ENCODE measurements around the gene POGLUT2.

- no peak for TF ChIP-seq CREB5 (CRISPR knock-in tag; IDR thresholded peaks at IDR 0.05; ENCODE audit: low read depth)
- TF ChIP-seq ZFP30 (CRISPR knock-in tag; IDR thresholded peaks at IDR 0.05): no peak
- TF ChIP-seq PATZ1 (CRISPR knock-in tag; IDR thresholded peaks at IDR 0.05; ENCODE audit: borderline replicate concordance): no peak
- no peak for TF ChIP-seq ISL1 (CRISPR knock-in tag; IDR thresholded peaks at IDR 0.05)
- TF ChIP-seq, protein P1, sequence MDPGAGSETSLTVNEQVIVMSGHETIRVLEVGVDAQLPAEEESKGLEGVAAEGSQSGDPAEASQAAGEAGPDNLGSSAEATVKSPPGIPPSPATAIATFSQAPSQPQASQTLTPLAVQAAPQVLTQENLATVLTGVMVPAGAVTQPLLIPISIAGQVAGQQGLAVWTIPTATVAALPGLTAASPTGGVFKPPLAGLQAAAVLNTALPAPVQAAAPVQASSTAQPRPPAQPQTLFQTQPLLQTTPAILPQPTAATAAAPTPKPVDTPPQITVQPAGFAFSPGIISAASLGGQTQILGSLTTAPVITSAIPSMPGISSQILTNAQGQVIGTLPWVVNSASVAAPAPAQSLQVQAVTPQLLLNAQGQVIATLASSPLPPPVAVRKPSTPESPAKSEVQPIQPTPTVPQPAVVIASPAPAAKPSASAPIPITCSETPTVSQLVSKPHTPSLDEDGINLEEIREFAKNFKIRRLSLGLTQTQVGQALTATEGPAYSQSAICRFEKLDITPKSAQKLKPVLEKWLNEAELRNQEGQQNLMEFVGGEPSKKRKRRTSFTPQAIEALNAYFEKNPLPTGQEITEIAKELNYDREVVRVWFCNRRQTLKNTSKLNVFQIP (CRISPR knock-in tag; IDR thresholded peaks at IDR 0.05; ENCODE audit: borderline replicate concordance, low read depth): no peak
- no peak for TF ChIP-seq OSR1 (CRISPR knock-in tag; IDR thresholded peaks at IDR 0.05)
- no peak for TF ChIP-seq TOX (CRISPR knock-in tag; IDR thresholded peaks at IDR 0.05; ENCODE audit: borderline replicate concordance)
- no peak for TF ChIP-seq CSDC2 (CRISPR knock-in tag; IDR thresholded peaks at IDR 0.05)
- no peak for TF ChIP-seq ESRRG (CRISPR knock-in tag; IDR thresholded peaks at IDR 0.05)
Observed at GRCh38 chr13:102793611-102794355, 5.0 kb downstream of the POGLUT2 start.
